22Rv1 (cell line): ENCODE data around the gene LRRFIP1.
A peak's percentile ranks its signal among the peaks of the same experiment; 100 is the strongest.
"Not testable (repeated sequence)": the region's sequence is repeated elsewhere in the genome, so short reads cannot be mapped to it uniquely, and the experiment has no call there.

ENCODE experiments used
- H3K27ac ChIP-seq: fragments of 450-650 bp; 2 replicates; pipeline ENCODE4 v1.5.1; 2017
- ZFX ChIP-seq: fragments of 450-650 bp; IDR thresholded peaks from 2 replicates; pipeline ENCODE4 v1.6.1; 2017; ENCODE audit warnings: antibody characterized with exemption, borderline replicate concordance
- TF ChIP-seq, protein P1 (sequence below): fragments of 450-650 bp; IDR thresholded peaks from 2 replicates; pipeline ENCODE4 v1.5.1; 2017; ENCODE audit warnings: mild to moderate bottlenecking

Gene LRRFIP1

DNA sequence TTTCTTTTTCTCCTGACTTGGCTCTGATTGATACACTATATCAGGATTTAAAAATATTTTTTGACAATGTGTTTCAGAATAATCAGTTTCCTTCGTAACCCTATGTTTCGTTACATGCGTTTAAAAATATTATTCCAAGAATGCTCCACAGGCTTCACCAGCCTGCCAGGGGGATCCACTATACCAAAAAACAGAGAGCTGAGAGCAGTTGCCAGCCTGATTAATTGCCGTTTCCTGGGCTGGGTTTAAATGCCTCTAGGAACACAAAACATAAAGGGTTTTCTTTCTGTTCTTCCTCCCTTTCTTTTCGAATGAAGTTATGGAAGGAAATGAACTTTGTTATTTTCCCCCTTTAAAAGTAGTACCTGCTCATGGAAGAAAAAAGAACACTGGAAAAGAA lies 47.9 kb downstream of the LRRFIP1 start:
- TF ChIP-seq, protein P1, sequence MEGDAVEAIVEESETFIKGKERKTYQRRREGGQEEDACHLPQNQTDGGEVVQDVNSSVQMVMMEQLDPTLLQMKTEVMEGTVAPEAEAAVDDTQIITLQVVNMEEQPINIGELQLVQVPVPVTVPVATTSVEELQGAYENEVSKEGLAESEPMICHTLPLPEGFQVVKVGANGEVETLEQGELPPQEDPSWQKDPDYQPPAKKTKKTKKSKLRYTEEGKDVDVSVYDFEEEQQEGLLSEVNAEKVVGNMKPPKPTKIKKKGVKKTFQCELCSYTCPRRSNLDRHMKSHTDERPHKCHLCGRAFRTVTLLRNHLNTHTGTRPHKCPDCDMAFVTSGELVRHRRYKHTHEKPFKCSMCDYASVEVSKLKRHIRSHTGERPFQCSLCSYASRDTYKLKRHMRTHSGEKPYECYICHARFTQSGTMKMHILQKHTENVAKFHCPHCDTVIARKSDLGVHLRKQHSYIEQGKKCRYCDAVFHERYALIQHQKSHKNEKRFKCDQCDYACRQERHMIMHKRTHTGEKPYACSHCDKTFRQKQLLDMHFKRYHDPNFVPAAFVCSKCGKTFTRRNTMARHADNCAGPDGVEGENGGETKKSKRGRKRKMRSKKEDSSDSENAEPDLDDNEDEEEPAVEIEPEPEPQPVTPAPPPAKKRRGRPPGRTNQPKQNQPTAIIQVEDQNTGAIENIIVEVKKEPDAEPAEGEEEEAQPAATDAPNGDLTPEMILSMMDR = no peak
- TF ChIP-seq ZFX = no peak

DNA sequence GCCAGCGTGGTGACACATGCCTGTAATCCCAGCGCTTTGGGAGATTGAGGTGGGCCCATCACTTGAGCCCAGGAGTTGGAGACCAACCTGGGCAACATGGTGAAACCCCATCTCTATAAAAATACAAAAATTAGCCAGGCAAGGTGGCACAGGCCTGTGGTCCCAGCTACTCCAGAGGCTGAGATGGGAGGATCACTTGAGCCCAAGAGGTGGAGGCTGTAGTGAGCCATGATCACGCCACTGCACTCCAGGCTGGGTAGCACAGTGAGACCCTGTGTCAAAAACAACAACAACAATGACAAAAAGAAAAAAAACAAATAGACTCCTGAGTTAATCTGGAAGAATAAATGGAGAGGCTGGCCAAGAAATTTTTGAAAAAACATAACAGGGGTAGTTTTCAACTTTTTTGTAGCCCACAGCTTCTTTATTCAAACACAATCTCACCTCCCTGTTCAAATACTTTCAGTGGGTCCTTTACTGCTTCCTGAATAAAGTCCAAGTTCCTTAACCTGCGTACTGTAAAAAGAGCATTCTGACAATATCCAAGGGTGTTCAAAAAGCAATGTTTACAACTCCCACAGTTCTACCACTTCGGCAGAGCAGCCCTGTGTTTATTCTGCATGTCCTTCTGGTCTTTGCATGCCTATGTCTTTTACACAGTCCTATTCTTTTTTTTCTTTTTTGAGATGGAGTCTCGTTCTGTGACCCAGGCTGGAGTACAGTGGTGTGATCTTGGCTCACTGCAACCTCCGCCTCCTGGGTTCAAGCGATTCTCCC lies 53.5 kb downstream of the LRRFIP1 start:
- H3K27ac ChIP-seq = no peak overlapping the region
- no peak for TF ChIP-seq ZFX
- TF ChIP-seq, protein P1 = no peak

More for the DNA sequence above, 47.9 kb downstream of the LRRFIP1 start:
- no peak overlapping the region for H3K27ac ChIP-seq

DNA sequence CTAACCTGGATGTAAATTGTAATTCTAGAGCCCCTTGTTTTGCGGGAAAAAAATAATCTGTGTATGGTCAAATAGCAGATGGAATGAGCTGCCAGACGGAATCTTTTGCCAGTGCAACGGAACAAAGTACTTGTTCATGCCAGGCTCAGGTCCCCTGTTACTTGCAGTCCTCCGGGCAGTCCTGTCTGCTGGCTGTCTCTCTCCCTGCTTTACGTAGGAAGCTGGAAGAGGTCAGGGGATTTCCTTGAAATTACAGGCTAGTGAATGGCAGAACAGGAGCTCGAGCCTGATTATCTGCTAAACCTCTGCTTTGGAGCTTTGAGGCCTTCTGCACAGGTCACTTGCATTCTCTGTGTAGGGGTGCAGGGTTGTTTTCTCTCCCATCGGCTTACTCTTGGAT lies 54.8 kb downstream of the LRRFIP1 start:
- H3K27ac ChIP-seq = no peak overlapping the region
- no peak for TF ChIP-seq ZFX

DNA sequence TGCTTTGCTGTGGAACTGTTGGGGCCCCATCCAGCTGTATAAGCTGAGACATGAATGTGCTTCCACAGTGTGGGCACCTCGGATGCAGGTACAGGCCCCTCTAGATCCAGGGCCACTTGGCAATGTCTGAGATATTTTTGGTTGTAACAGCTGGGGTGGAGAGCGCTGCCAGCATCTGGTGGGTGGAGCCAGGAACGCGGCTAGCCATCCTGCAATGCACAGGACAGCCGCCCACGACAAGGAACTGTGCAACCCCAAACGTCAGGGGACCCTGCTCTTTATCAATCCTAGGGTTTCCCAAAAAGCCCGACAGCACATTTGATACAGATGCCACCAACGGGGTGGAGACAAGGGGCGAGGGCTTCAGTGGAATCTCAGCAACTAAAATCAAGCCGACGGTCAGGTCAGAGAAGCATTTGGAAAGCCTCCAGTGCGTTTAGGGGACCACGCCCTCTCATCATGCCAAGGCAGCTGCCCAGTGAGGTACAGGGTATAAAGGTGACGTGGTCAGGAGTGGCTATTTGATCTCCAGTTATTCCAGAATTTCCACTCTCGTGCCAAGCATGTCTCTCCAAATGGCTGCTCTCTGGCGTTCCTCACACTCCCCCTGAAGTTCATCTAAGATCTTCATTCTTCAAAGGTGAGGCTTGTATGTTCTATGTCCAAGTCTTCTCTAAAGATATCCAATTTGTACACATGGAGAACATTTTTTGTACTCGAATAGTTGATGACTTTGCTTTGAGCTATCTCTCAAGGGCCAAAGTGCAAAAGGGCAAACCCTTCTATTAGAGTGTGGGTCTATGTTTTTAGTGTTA lies 55.7 kb downstream of the LRRFIP1 start:
- TF ChIP-seq ZFX = no peak
- TF ChIP-seq, protein P1 = no peak
- H3K27ac ChIP-seq = no peak overlapping the region

DNA sequence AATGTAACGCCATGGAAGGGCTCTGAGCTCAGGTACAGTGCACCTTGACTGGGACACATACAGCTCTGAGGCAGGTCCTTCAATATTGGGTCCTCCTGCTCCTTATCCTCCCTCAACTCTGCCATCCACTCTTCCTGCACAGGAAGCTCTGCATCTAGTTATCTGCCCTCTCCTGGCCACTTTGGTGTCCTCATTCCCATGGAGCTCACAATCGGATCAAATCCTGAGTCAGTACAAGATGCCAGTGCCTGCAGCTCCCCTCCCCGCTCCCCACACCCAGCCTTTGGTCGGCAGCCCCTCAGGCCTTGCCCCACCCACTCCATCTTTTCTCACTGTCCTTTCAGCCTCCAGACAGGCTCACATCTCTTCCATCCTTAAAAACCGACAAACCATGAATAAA lies 58.0 kb downstream of the LRRFIP1 start:
- H3K27ac ChIP-seq = no peak overlapping the region
- TF ChIP-seq, protein P1 = peak; percentile 40
- TF ChIP-seq ZFX = no peak

DNA sequence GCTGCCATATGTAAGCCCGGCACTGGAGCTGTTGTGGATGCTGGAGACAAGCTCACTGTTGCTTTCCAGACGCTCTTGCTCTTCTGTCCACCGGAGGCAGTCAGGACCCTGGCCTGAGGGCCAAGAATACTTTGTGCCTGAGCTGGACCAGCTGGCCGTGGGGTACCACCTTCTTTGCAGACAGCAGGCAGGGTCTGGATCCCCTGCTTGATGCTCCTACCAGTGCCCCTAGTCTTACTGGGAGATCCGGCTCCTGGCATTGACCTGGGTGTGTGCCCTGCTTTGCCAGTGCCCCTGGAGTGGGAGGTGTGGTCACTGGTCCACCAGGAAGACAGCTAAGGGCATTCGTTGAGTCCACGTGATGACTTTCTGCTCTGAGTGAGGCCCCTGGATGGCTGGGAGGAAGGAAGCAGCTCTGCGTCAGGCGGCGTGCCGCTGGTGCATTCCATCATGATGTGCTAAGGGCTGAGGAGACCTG lies 59.3 kb downstream of the LRRFIP1 start:
- TF ChIP-seq, protein P1 = peak; percentile 49
- TF ChIP-seq ZFX = no peak
- H3K27ac ChIP-seq = no peak overlapping the region

DNA sequence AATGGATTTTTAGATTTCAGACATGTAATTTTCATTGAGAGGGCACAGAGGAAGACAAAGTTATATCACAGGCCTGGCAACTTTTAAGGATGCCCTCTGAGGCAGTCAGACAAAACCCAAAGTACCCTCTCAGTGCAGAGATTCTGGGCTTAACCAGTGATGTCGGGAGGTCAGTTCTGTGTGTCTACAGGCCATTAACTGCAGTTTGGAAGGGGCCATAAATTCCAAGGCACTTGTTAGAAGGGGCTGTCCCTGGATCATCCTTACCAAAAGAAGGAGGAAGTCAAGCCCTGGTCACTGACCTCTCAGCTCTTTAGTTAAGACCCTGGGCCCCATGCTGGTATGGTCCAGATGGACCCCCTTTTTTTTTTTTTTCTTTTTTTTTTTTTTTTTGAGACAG lies 60.7 kb downstream of the LRRFIP1 start:
- H3K27ac ChIP-seq = no peak overlapping the region
- no peak for TF ChIP-seq ZFX
- TF ChIP-seq, protein P1 = no peak

DNA sequence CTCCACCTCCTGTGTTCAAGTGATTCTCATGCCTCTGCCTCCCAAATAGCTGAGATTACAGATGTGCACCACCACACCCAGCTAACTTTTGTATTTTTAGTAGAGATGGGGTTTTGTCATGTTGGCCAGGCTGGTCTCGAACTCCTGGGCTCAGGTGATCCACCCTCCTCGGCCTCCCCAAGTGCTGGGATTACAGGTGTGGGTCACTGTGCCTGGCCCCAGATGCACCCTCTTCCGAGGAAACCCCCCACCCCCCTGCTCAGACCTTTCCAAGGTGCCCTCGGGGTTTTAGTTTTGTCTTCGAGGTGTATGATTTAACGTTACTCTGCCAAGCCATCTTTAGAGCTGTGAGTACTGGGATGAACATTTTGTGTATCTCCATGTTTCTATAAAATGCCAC lies 61.2 kb downstream of the LRRFIP1 start:
- not testable (repeated sequence) for H3K27ac ChIP-seq
